IMR-90 (cell line): Measurements from ENCODE around the gene RAB31. TPM values are rescaled to one million over a fixed set of nuclear protein-coding genes. Genes with fewer than 3 reads are reported as not detected.

Experiments used
- ATAC-seq: fragments of 200-7000 bp; cut with Tn5 transposase; 2 replicates; pipeline ENCODE4 v1.9.1; 2020; ENCODE audit warnings: low read depth, mild to moderate bottlenecking, moderate library complexity
- BruUV-seq: library from RNA; stranded (reverse); fragments of 400-500 nt; replicated peaks from 2 replicates; lab custom pipeline; 2021; lab: Mats Ljungman, UMichigan
- CTCF ChIA-PET: fragments of 300-600 bp; formaldehyde crosslinking; extraction: SDS; loops from one replicate; lab custom pipeline; 2021; ENCODE audit warnings: antibody characterized with exemption; lab: Yijun Ruan, JAX
- POLR2A ChIA-PET: fragments of 300-600 bp; sonication (Branson Sonifier 250); formaldehyde crosslinking; loops from one replicate; lab custom pipeline; 2022; ENCODE audit warnings: antibody characterized with exemption; ENCODE audit not compliant: unreplicated experiment; lab: Charles Lee
- DNase-seq: peaks from one replicate; pipeline ENCODE4 v3.0.0; 2013
- H2AFZ ChIP-seq: replicated peaks from 2 replicates; pipeline ENCODE3; 2013; ENCODE audit warnings: low read length, mild to moderate bottlenecking; ENCODE audit not compliant: poor library complexity
- H2AK5ac ChIP-seq: 2 replicates; pipeline ENCODE4 v1.6.1; 2013; ENCODE audit warnings: low read depth, low read length, inconsistent platforms
- H2AK9ac ChIP-seq: replicated peaks from 2 replicates; pipeline ENCODE3; 2013; ENCODE audit warnings: mild to moderate bottlenecking, low read depth, low read length, moderate library complexity; ENCODE audit not compliant: poor library complexity
- H2BK120ac ChIP-seq: 2 replicates; pipeline ENCODE4 v1.6.1; 2013; ENCODE audit warnings: low read depth, low read length, inconsistent platforms
- H2BK15ac ChIP-seq: 3 replicates; pipeline ENCODE4 v1.6.1; 2013; ENCODE audit warnings: low read depth, low read length, inconsistent platforms
- H2BK20ac ChIP-seq: 2 replicates; pipeline ENCODE4 v1.6.1; 2013; ENCODE audit warnings: low read depth, mild to moderate bottlenecking, inconsistent platforms, low read length, moderate library complexity
- H2BK5ac ChIP-seq: 2 replicates; pipeline ENCODE4 v1.6.1; 2013; ENCODE audit warnings: mild to moderate bottlenecking, low read depth, low read length, inconsistent platforms; ENCODE audit not compliant: poor library complexity, severe bottlenecking
- H3K14ac ChIP-seq: replicated peaks from 2 replicates; pipeline ENCODE4 v1.6.1; 2013; ENCODE audit warnings: low read depth, low read length, inconsistent platforms
- H3K18ac ChIP-seq: 2 replicates; pipeline ENCODE4 v1.6.1; 2013; ENCODE audit warnings: low read depth, low read length, control low read depth
- H3K23ac ChIP-seq: 2 replicates; pipeline ENCODE4 v1.6.1; 2013; ENCODE audit warnings: low read depth, low read length, inconsistent platforms
- H3K27ac ChIP-seq: 2 replicates; pipeline ENCODE4 v1.5.1; 2013; ENCODE audit warnings: mild to moderate bottlenecking, control low read depth, low read length; ENCODE audit not compliant: insufficient read depth
- H3K27me3 ChIP-seq: 2 replicates; pipeline ENCODE4 v1.6.1; 2013; ENCODE audit warnings: low read length; ENCODE audit not compliant: control insufficient read depth, insufficient read depth
- H3K36me3 ChIP-seq: 2 replicates; pipeline ENCODE4 v1.6.1; 2013; ENCODE audit warnings: low read length, mixed read lengths; ENCODE audit not compliant: control insufficient read depth, insufficient read depth
- H3K4ac ChIP-seq: 2 replicates; pipeline ENCODE4 v1.6.1; 2013; ENCODE audit warnings: low read depth, low read length, inconsistent platforms
- H3K4me1 ChIP-seq: 2 replicates; pipeline ENCODE4 v1.6.1; 2013; ENCODE audit warnings: low read length, mixed read lengths; ENCODE audit not compliant: control insufficient read depth, insufficient read depth
- H3K4me2 ChIP-seq: 2 replicates; pipeline ENCODE4 v1.6.1; 2013; ENCODE audit warnings: low read depth, mild to moderate bottlenecking, control low read depth, low read length, moderate library complexity
- H3K4me3 ChIP-seq: 2 replicates; pipeline ENCODE4 v1.5.1; 2013; ENCODE audit warnings: low read depth, mild to moderate bottlenecking, control low read depth, low read length, moderate library complexity; ENCODE audit not compliant: insufficient read depth
- H3K56ac ChIP-seq: 2 replicates; pipeline ENCODE4 v1.6.1; 2013; ENCODE audit warnings: low read length, inconsistent platforms; ENCODE audit not compliant: insufficient read depth; ENCODE audit errors: extremely low read depth
- H3K79me1 ChIP-seq, 2 experiments: 2 replicates each; pipeline ENCODE4 v1.6.1; 2013; ENCODE audit warnings: low read length in 2 of 2, inconsistent platforms in 1 of 2, low read depth in 1 of 2
- H3K9ac ChIP-seq: 2 replicates; pipeline ENCODE4 v1.6.1; 2013; ENCODE audit warnings: low read depth, low read length, control low read depth
- H3K9me1 ChIP-seq: 2 replicates; pipeline ENCODE4 v1.6.1; 2013; ENCODE audit warnings: low read length, inconsistent platforms; ENCODE audit not compliant: insufficient read depth
- H3K9me3 ChIP-seq: 2 replicates; pipeline ENCODE4 v1.6.1; 2013; ENCODE audit warnings: low read length; ENCODE audit not compliant: control insufficient read depth, insufficient read depth
- H4K20me1 ChIP-seq: 2 replicates; pipeline ENCODE4 v1.6.1; 2013; ENCODE audit warnings: low read length, inconsistent platforms; ENCODE audit not compliant: insufficient read depth
- H4K5ac ChIP-seq: 2 replicates; pipeline ENCODE4 v1.6.1; 2013; ENCODE audit warnings: mild to moderate bottlenecking, low read depth, low read length, control low read depth
- H4K8ac ChIP-seq, 2 experiments: 2 replicates each; pipeline ENCODE4 v1.6.1; 2013; ENCODE audit warnings: low read depth in 2 of 2, low read length in 2 of 2, control low read depth in 1 of 2, inconsistent platforms in 1 of 2
- H4K91ac ChIP-seq: 2 replicates; pipeline ENCODE4 v1.6.1; 2013; ENCODE audit warnings: low read depth, low read length, inconsistent platforms; ENCODE audit not compliant: insufficient read depth
- BHLHE40 ChIP-seq: fragments of 150-350 bp; IDR thresholded peaks from 2 replicates; pipeline ENCODE4 v1.6.1; 2016; ENCODE audit warnings: mild to moderate bottlenecking, low read depth, low read length
- CEBPB ChIP-seq: IDR thresholded peaks from 2 replicates; pipeline ENCODE4 v1.6.1; 2012; ENCODE audit warnings: low read depth, low read length, improper control_type of control experiment
- CHD1 ChIP-seq: IDR thresholded peaks from 2 replicates; pipeline ENCODE4 v1.6.1; 2012; ENCODE audit warnings: low read depth, low read length, improper control_type of control experiment
- CTCF ChIP-seq: conservative IDR thresholded peaks from 2 replicates; pipeline ENCODE4 v1.5.1; 2012; ENCODE audit warnings: mild to moderate bottlenecking, low read depth, low read length, improper control_type of control experiment
- ELK1 ChIP-seq: fragments of 150-350 bp; IDR thresholded peaks from 2 replicates; pipeline ENCODE4 v1.6.1; 2016; ENCODE audit warnings: low read depth, mild to moderate bottlenecking, low read length, moderate library complexity, borderline replicate concordance
- FOS ChIP-seq: fragments of 150-350 bp; IDR thresholded peaks from 2 replicates; pipeline ENCODE4 v1.6.1; 2016; ENCODE audit warnings: low read depth, low read length
- MAFK ChIP-seq: IDR thresholded peaks from 2 replicates; pipeline ENCODE4 v1.6.1; 2012; ENCODE audit warnings: low read depth, low read length, improper control_type of control experiment
- MAZ ChIP-seq: IDR thresholded peaks from 2 replicates; pipeline ENCODE4 v1.6.1; 2012; ENCODE audit warnings: low read depth, mild to moderate bottlenecking, low read length, improper control_type of control experiment, moderate library complexity, borderline replicate concordance
- MXI1 ChIP-seq: IDR thresholded peaks from 2 replicates; pipeline ENCODE4 v1.6.1; 2012; ENCODE audit warnings: low read depth, mild to moderate bottlenecking, low read length, moderate library complexity, borderline replicate concordance
- NFE2L2 ChIP-seq: fragments of 150-350 bp; IDR thresholded peaks from 2 replicates; pipeline ENCODE4 v1.6.1; 2016; ENCODE audit warnings: low read depth, mild to moderate bottlenecking, low read length
- POLR2A ChIP-seq: IDR thresholded peaks from 2 replicates; pipeline ENCODE4 v1.6.1; 2012; ENCODE audit warnings: mild to moderate bottlenecking, low read depth, low read length
- RAD21 ChIP-seq: IDR thresholded peaks from 2 replicates; pipeline ENCODE4 v1.6.1; 2012; ENCODE audit warnings: low read length, improper control_type of control experiment
- RCOR1 ChIP-seq: IDR thresholded peaks from 2 replicates; pipeline ENCODE4 v1.6.1; 2012; ENCODE audit warnings: mild to moderate bottlenecking, low read length, improper control_type of control experiment; ENCODE audit not compliant: insufficient replicate concordance
- RFX5 ChIP-seq: IDR thresholded peaks from 2 replicates; pipeline ENCODE4 v1.8.0; 2012; ENCODE audit warnings: low read depth, mild to moderate bottlenecking, low read length, moderate library complexity
- SMC3 ChIP-seq: fragments of 150-350 bp; IDR thresholded peaks from 2 replicates; pipeline ENCODE4 v1.6.1; 2016; ENCODE audit warnings: low read depth, mild to moderate bottlenecking, antibody characterized with exemption, low read length, moderate library complexity
- USF2 ChIP-seq: fragments of 150-350 bp; IDR thresholded peaks from 2 replicates; pipeline ENCODE4 v1.6.1; 2017; ENCODE audit warnings: mild to moderate bottlenecking, antibody characterized with exemption, low read length, low read depth
- WGBS, 2 experiments: methylation state at CpG; one replicate each; pipeline versions ENCODE4 v1.1.5 to v1.1.7; 2013; ENCODE audit warnings: missing lambda C conversion rate in 2 of 2; ENCODE audit not compliant: insufficient read length in 1 of 2; ENCODE audit errors: extremely low coverage in 2 of 2; 5-methylcytosine and 5-hydroxymethylcytosine counted together
- dilution Hi-C: fragments of 300-500 bp; cut with HindIII; formaldehyde crosslinking; loops from one replicate; pipeline ENCODE4 v1.14.3; 2018; ENCODE audit warnings: low sequenced_read_pairs; ENCODE audit not compliant: unreplicated experiment
- in situ Hi-C: fragments of 300-500 bp; cut with MboI; formaldehyde crosslinking; loops from 3 replicates; pipeline ENCODE4 v1.14.3; 2019; ENCODE audit warnings: low sequenced_read_pairs, inconsistent platforms, mixed read lengths
- intact Hi-C: fragments of 100-400 bp; cut with micrococcal nuclease; formaldehyde crosslinking; loops from 2 replicates; pipeline ENCODE4 v1.10.0; 2022
- polyA plus RNA-seq, 3 experiments: library from polyadenylated mRNA; depleted of rRNA; stranded (reverse); fragments of >200 nt; gene quantifications; 2 replicates each; pipeline ENCODE4 v1.2.3, GENCODE V29; 2012; ENCODE audit warnings: low replicate concordance in 1 of 3
- total RNA-seq: library from RNA; depleted of rRNA; stranded (reverse); fragments of >200 nt; gene quantifications from 2 replicates; pipeline ENCODE4 v1.2.3, GENCODE V29; 2012

Gene RAB31
- total and polyA plus RNA-seq, 2 of the 4 experiments (the other 2 are of a cell fraction), result 13.8 to 26.9 TPM

- Histone ChIP-seq H2BK15ac (no peak overlapping the region), H3K27ac (no peak overlapping the region), H4K8ac (no peak overlapping the region), H3K23ac (0 out of 2 replicates have a peak overlapping the region, but pooled peaks have one; percentile 42), H3K56ac (no peak overlapping the region), H2AK9ac (no peak overlapping the region), H3K9me1 (peaks cover under 1% of the 10 kb centered on the region), H3K4me2 (no peak overlapping the region), H2BK20ac (no peak overlapping the region), H3K79me1 (peaks cover 14 to 34% of the 10 kb centered on the region in 2 experiments), H3K18ac (no peak overlapping the region), H4K91ac (no peak overlapping the region), H2BK5ac (no peak overlapping the region), H2AFZ (no peak overlapping the region), H3K27me3 (no peaks in the 10 kb centered on the region), H4K20me1 (no peaks in the 10 kb centered on the region), H3K4me3 (no peak overlapping the region), H4K5ac (no peak overlapping the region), H3K4me1 (no peaks in the 10 kb centered on the region), H3K9ac (no peak overlapping the region), H2AK5ac (no peak overlapping the region), H2BK120ac (no peak overlapping the region), H3K4ac (no peak overlapping the region), H3K14ac (no peak overlapping the region), H3K36me3 (0 out of 2 replicates have a peak, but pooled peaks cover 5% of the 10 kb centered on the region), H3K9me3 (no peaks in the 10 kb centered on the region)
- ChIA-PET POLR2A (no interaction called here), CTCF (no interaction called here)
- WGBS, 2 experiments, result no CpG with 5 or more reads among the region's 2 CpGs
- in situ Hi-C loops, result no loop called here
- TF ChIP-seq MAFK, result no peak
- TF ChIP-seq RCOR1, result no peak
- no peak for TF ChIP-seq SMC3
- no peak for TF ChIP-seq NFE2L2
- no peak for TF ChIP-seq USF2
- no peak for TF ChIP-seq BHLHE40
- TF ChIP-seq POLR2A, result no peak
- TF ChIP-seq CHD1, result no peak
- TF ChIP-seq CEBPB, result no peak
- TF ChIP-seq ELK1, result no peak
- no peak for TF ChIP-seq RAD21
- no peak for TF ChIP-seq MAZ
- no peak for TF ChIP-seq CTCF
- TF ChIP-seq RFX5, result no peak
- TF ChIP-seq FOS, result no peak
- no peak for TF ChIP-seq MXI1
- intact Hi-C loops, result no loop called here
- dilution Hi-C loops, result no loop called here
- DNase-seq (no peak), ATAC-seq (no peak)
- BruUV-seq, result no TSS peak
Measured at GRCh38 chr18:9834551-9834950, 126.5 kb downstream of the RAB31 start.
